K562 (cell line): ENCODE measurements around the gene SNX12. TPM values are rescaled to one million over a fixed set of nuclear protein-coding genes. Genes with fewer than 3 reads are reported as not detected.

Experiments used
- ATAC-seq: fragments of 200-7000 bp; cut with Tn5 transposase; 3 replicates; pipeline ENCODE4 v1.9.1; 2020; ENCODE audit warnings: moderate library complexity
- BruUV-seq: library from RNA; stranded (reverse); fragments of 400-500 nt; replicated peaks from 2 replicates; lab custom pipeline; 2021; lab: Mats Ljungman, UMichigan
- CTCF ChIA-PET: fragments of 300-600 bp; formaldehyde crosslinking; extraction: SDS; loops from one replicate; lab custom pipeline; 2021; ENCODE audit warnings: low intra/inter-chr PET ratio; lab: Yijun Ruan, JAX
- POLR2A ChIA-PET: fragments of 300-600, 350-650 bp; sonication (Branson Sonifier 250); formaldehyde crosslinking; extraction: SDS; loops from one replicate; lab custom pipeline; 2021; ENCODE audit warnings: antibody characterized with exemption, inconsistent platforms; lab: Yijun Ruan, JAX
- DNase-seq, 4 experiments: peaks; one replicate each; pipeline versions ENCODE4 v3.0.0 to v3.0.0-alpha.2; 2011 to 2018; ENCODE audit warnings: low spot score in 3 of 4, mixed read lengths in 3 of 4; ENCODE audit errors: extremely low read depth in 1 of 4
- FAIRE-seq: peaks from 2 replicates; lab custom pipeline; 2011; peaks lifted over from hg19 to GRCh38; lab: Jason Lieb, UNC
- H2AFZ ChIP-seq: 2 replicates; pipeline ENCODE4 v1.6.0; 2011; ENCODE audit warnings: low read depth, low read length, control low read depth, inconsistent platforms
- H3K27ac ChIP-seq: fragments of 200-600 bp; 3 replicates; pipeline ENCODE4 v1.8.0; 2011; ENCODE audit warnings: low read depth, mild to moderate bottlenecking, control low read depth, inconsistent platforms, low read length, moderate library complexity, mixed read lengths; ENCODE audit errors: extremely low read depth
- H3K27me3 ChIP-seq, 2 experiments: fragments of 300-600 bp in 1 of 2; 2 replicates in 1 of 2; 3 replicates in 1 of 2; pipeline versions ENCODE4 v1.6.0 to v1.8.0; 2011; ENCODE audit warnings: inconsistent platforms in 2 of 2, low read length in 2 of 2, mild to moderate bottlenecking in 1 of 2, mixed read lengths in 1 of 2, moderate library complexity in 1 of 2; ENCODE audit not compliant: control insufficient read depth in 2 of 2, insufficient read depth in 2 of 2
- H3K36me3 ChIP-seq: fragments of 300-600 bp; 3 replicates; pipeline ENCODE4 v1.8.0; 2011; ENCODE audit warnings: mild to moderate bottlenecking, low read length, inconsistent platforms; ENCODE audit not compliant: control insufficient read depth, insufficient read depth
- H3K4me1 ChIP-seq, 2 experiments: fragments of 200-600 bp in 1 of 2; replicated peaks in 1 of 2; 2 replicates in 1 of 2; 3 replicates in 1 of 2; pipeline versions ENCODE4 v1.5.1 to v1.8.0; 2011; ENCODE audit warnings: inconsistent platforms in 2 of 2, low read length in 2 of 2, mild to moderate bottlenecking in 1 of 2, mixed read lengths in 1 of 2, moderate library complexity in 1 of 2; ENCODE audit not compliant: control insufficient read depth in 2 of 2, insufficient read depth in 2 of 2
- H3K4me2 ChIP-seq: 2 replicates; pipeline ENCODE4 v1.6.1; 2011; ENCODE audit warnings: low read length, control low read depth, inconsistent platforms, mixed read lengths; ENCODE audit not compliant: insufficient read depth
- H3K4me3 ChIP-seq: fragments of 200-600 bp; sonication (generic), shearing (Covaris generic); 2 replicates; pipeline ENCODE4 v1.5.1; 2016; ENCODE audit warnings: control low read depth, inconsistent platforms
- H3K79me2 ChIP-seq: fragments of 200-600 bp; 3 replicates; pipeline ENCODE4 v1.8.0; 2011; ENCODE audit warnings: low read length, inconsistent platforms; ENCODE audit not compliant: control insufficient read depth, insufficient read depth
- H3K9ac ChIP-seq, 2 experiments: 2 replicates each; pipeline versions ENCODE4 v1.6.0 to v1.6.1; 2011; ENCODE audit warnings: low read depth in 2 of 2, low read length in 2 of 2, control low read depth in 1 of 2, inconsistent platforms in 1 of 2, mild to moderate bottlenecking in 1 of 2, mixed read lengths in 1 of 2; ENCODE audit not compliant: insufficient read depth in 1 of 2
- H3K9me1 ChIP-seq: one replicate; pipeline ENCODE4 v1.6.0; 2011; ENCODE audit warnings: inconsistent platforms, mild to moderate bottlenecking, low read length, moderate library complexity; ENCODE audit not compliant: control insufficient read depth, insufficient read depth
- H3K9me3 ChIP-seq: replicated peaks from 2 replicates; pipeline ENCODE4 v1.5.1; 2011; ENCODE audit warnings: low read depth, low read length, inconsistent platforms; ENCODE audit not compliant: control insufficient read depth, insufficient read depth
- H4K20me1 ChIP-seq: replicated peaks from 2 replicates; pipeline ENCODE4 v1.6.1; 2011; ENCODE audit warnings: low read length, inconsistent platforms, mixed read lengths; ENCODE audit not compliant: control insufficient read depth, insufficient read depth
- CEBPZ ChIP-seq: fragments of 150-350 bp; IDR thresholded peaks from 2 replicates; pipeline ENCODE4 v1.6.1; 2014; ENCODE audit warnings: low read depth, mild to moderate bottlenecking, low read length, borderline replicate concordance
- MLX ChIP-seq, 2 experiments: fragments of 450-650 bp in 1 of 2; sonication (generic) in 1 of 2; formaldehyde crosslinking; conservative IDR thresholded peaks; 2 replicates each; pipeline versions ENCODE4 v1.4.0 to v1.8.1; 2020 to 2022; ENCODE audit warnings: mild to moderate bottlenecking in 1 of 2, missing genetic modification reagents in 1 of 2
- NFYB ChIP-seq: IDR thresholded peaks from 2 replicates; pipeline ENCODE4 v1.6.1; 2011; ENCODE audit warnings: mild to moderate bottlenecking, moderate library complexity; ENCODE audit not compliant: insufficient read length; ENCODE audit errors: extremely low read depth
- THRAP3 ChIP-seq: fragments of 450-650 bp; IDR thresholded peaks from 2 replicates; pipeline ENCODE4 v1.6.1; 2016; ENCODE audit warnings: mild to moderate bottlenecking, inconsistent platforms, borderline replicate concordance
- ZBTB33 ChIP-seq: sonication (generic); formaldehyde crosslinking; IDR thresholded peaks from 2 replicates; pipeline ENCODE4 v1.8.1; 2023; ENCODE audit warnings: mild to moderate bottlenecking, missing genetic modification reagents
- ZNF311 ChIP-seq: fragments of 250-450 bp; sonication (Bioruptor Pico); IDR thresholded peaks from 2 replicates; pipeline ENCODE4 v1.4.0; 2020; ENCODE audit warnings: mild to moderate bottlenecking, moderate library complexity
- ZNF384 ChIP-seq: IDR thresholded peaks from 2 replicates; pipeline ENCODE4 v1.6.1; 2012; ENCODE audit warnings: low read depth, low read length, improper control_type of control experiment
- ZNF57 ChIP-seq: fragments of 450-650 bp; formaldehyde crosslinking; IDR thresholded peaks from 2 replicates; pipeline ENCODE4 v1.4.0; 2020; ENCODE audit warnings: mild to moderate bottlenecking, moderate library complexity
- WGBS: fragments of 100-300 bp; shearing (Covaris generic); methylation state at CpG from one replicate; pipeline ENCODE4 v1.1.6; 2016; ENCODE audit warnings: low coverage, mixed read lengths; ENCODE audit not compliant: insufficient coverage; ENCODE audit errors: missing lambda C conversion rate; 5-methylcytosine and 5-hydroxymethylcytosine counted together
- in situ Hi-C: fragments of 300-500 bp; cut with MboI; formaldehyde crosslinking; loops from 4 replicates; pipeline ENCODE4 v1.15.0; 2018; ENCODE audit warnings: inconsistent platforms, mixed read lengths
- intact Hi-C: fragments of 100-400 bp; cut with micrococcal nuclease; formaldehyde crosslinking; loops from 2 replicates; pipeline ENCODE4 v1.14.2; 2022
- polyA plus RNA-seq, 8 experiments: library from polyadenylated mRNA; depleted of rRNA in 4 of 8; stranded (reverse) in 5 of 8; unstranded in 3 of 8; fragments of >200 nt; fragmentation: Nextera tagmentation in 2 of 8; fragmentation: Illumina TruSeq in 1 of 8; extraction: Ambion mirVana in 2 of 8; extraction: Trizol in 1 of 8; gene quantifications; 2 replicates each; pipeline versions ENCODE4 v1.2.1 to v1.2.3, GENCODE V29; 2011 to 2014; ENCODE audit warnings: inconsistent platforms in 1 of 8, missing spikeins in 1 of 8
- total RNA-seq, 7 experiments: library from RNA; depleted of rRNA in 6 of 7; stranded (reverse); fragments of >200 nt in 6 of 7; fragmentation: Illumina TruSeq in 2 of 7; extraction: Trizol in 2 of 7; gene quantifications; 2 replicates each; pipeline versions ENCODE4 v1.2.1 to v1.2.3, GENCODE V29; 2011 to 2021; ENCODE audit warnings: low replicate concordance in 1 of 7
- TF ChIP-seq, protein P1 (sequence below): IDR thresholded peaks from 2 replicates; pipeline ENCODE4 v1.6.1; 2016; ENCODE audit warnings: missing genetic modification characterization, missing compliant biosample characterization
- TF ChIP-seq, protein P2 (sequence below), 2 experiments: IDR thresholded peaks; 2 replicates each; pipeline ENCODE4 v1.6.1; 2011; ENCODE audit warnings: borderline replicate concordance in 1 of 2, control low read depth in 1 of 2, low read depth in 1 of 2, low read length in 1 of 2, mild to moderate bottlenecking in 1 of 2, mixed read lengths in 1 of 2, moderate library complexity in 1 of 2; ENCODE audit not compliant: insufficient read depth in 1 of 2, insufficient read length in 1 of 2, poor library complexity in 1 of 2, severe bottlenecking in 1 of 2; ENCODE audit errors: extremely low read depth in 1 of 2

SNX12 gene
- total and polyA plus RNA-seq, 9 of the 15 experiments (the other 6 are each of a cell fraction or from before 2014, with no cell fraction given): 12.7 to 50.3 (median 37.1) TPM

GRCh38 chrX:71056867-71057266 is 11.3 kb downstream of the SNX12 start (continued):
- TF ChIP-seq CEBPZ: no peak
- TF ChIP-seq, protein P1, sequence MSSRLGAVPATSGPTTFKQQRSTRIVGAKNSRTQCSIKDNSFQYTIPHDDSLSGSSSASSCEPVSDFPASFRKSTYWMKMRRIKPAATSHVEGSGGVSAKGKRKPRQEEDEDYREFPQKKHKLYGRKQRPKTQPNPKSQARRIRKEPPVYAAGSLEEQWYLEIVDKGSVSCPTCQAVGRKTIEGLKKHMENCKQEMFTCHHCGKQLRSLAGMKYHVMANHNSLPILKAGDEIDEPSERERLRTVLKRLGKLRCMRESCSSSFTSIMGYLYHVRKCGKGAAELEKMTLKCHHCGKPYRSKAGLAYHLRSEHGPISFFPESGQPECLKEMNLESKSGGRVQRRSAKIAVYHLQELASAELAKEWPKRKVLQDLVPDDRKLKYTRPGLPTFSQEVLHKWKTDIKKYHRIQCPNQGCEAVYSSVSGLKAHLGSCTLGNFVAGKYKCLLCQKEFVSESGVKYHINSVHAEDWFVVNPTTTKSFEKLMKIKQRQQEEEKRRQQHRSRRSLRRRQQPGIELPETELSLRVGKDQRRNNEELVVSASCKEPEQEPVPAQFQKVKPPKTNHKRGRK (tag): no peak

DNA sequence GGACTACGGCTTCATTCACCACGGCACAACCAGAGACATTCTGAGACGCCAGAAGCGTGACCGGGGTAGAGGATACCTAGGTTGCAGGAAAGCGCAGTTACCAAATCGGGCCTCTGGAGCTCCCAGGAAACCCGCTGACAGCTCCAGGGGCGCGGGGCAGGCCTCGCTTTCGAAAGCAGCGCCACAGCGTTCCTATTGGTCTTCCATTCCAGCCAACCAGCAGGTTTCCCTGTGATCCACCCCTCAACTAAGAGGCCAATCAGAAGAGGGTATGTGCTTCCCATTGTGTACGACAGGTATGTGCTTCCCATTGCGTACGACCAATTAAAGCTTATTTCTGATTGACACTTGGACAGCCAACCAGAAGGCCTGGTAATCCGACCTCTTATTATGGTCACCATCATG is 14.9 kb downstream of the SNX12 start:
- in situ Hi-C loops (no loop called here), intact Hi-C loops (no loop called here)
- ATAC-seq: no peak
- no peaks in the 10 kb centered on the region; a peak in 2 of 5 replicates for H3K4me1 ChIP-seq
- H3K4me3 ChIP-seq: no peak overlapping the region
- WGBS: 97% methylated on average over 18 of the region's 18 CpGs
- H4K20me1 ChIP-seq: no peaks in the 10 kb centered on the region
- no peak overlapping the region for H3K9ac ChIP-seq
- H3K27me3 ChIP-seq: no peaks in the 10 kb centered on the region
- POLR2A ChIA-PET: interaction anchor here (0.8 kb wide), 1 partner anchor 14 kb away, joined by 3 read pairs; the partner anchor contains the start of gene SNX12
- no peak for FAIRE-seq
- no peak overlapping the region for H3K27ac ChIP-seq
- H2AFZ ChIP-seq: no peak overlapping the region
- CTCF ChIA-PET: no interaction called here
- peaks cover 7% of the 10 kb centered on the region; the same call in 1 of the 3 replicates for H3K36me3 ChIP-seq
- no peak overlapping the region for H3K4me2 ChIP-seq
- H3K9me3 ChIP-seq: no peaks in the 10 kb centered on the region
- H3K9me1 ChIP-seq: no peaks in the 10 kb centered on the region
- BruUV-seq: no TSS peak
- no peaks in the 10 kb centered on the region for H3K79me2 ChIP-seq
- no peak for DNase-seq
- TF ChIP-seq, protein P2, sequence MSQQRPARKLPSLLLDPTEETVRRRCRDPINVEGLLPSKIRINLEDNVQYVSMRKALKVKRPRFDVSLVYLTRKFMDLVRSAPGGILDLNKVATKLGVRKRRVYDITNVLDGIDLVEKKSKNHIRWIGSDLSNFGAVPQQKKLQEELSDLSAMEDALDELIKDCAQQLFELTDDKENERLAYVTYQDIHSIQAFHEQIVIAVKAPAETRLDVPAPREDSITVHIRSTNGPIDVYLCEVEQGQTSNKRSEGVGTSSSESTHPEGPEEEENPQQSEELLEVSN (IDR thresholded peaks at IDR 0.05; ENCODE audit: borderline replicate concordance in 1 of 2, extremely low read depth in 1 of 2, insufficient read depth in 1 of 2, insufficient read length in 1 of 2, low read depth in 1 of 2, low read length in 1 of 2, poor library complexity in 1 of 2, severe bottlenecking in 1 of 2): no peak
- TF ChIP-seq MLX (CRISPR knock-in tag; conservative IDR thresholded peaks at IDR 0.05) (no peak), NFYB (peak; percentile 8), THRAP3 (no peak), ZNF57 (CRISPR knock-in tag) (no peak), ZNF311 (CRISPR knock-in tag) (no peak), ZNF384 (no peak), ZBTB33 (CRISPR knock-in tag) (peak; percentile 66)
